GM19025 (cell line): Measurements from ENCODE around the gene TOR3A.
A peak's percentile ranks its signal among the peaks of the same experiment; 100 is the strongest.
"Not testable (repeated sequence)": the region's sequence is repeated elsewhere in the genome, so short reads cannot be mapped to it uniquely, and the experiment has no call there.

ENCODE experiments used
- ATAC-seq: cut with Tn5 transposase; IDR thresholded peaks from one replicate; pipeline ENCODE4 v1.9.1; 2021; ENCODE audit warnings: mild to moderate bottlenecking, low read depth, moderate library complexity; ENCODE audit not compliant: unreplicated experiment

Gene TOR3A

GRCh38 chr1:179104611-179105250 lies 22.9 kb downstream of the TOR3A start:
- no peak for ATAC-seq

GRCh38 chr1:179105393-179105792 lies 23.5 kb downstream of the TOR3A start:
- ATAC-seq, result no peak

GRCh38 chr1:179107706-179108629 lies 26.1 kb downstream of the TOR3A start:
- no peak for ATAC-seq

- no peak for ATAC-seq
Measured at GRCh38 chr1:179108644-179109043, 26.8 kb downstream of the TOR3A start.

GRCh38 chr1:179115181-179115580 lies 33.3 kb downstream of the TOR3A start:
- no peak for ATAC-seq

- no peak for ATAC-seq
Measured at GRCh38 chr1:179119513-179119912, 37.6 kb downstream of the TOR3A start.

GRCh38 chr1:179120736-179121135 lies 38.9 kb downstream of the TOR3A start:
- no peak for ATAC-seq

- ATAC-seq, result no peak
Measured at GRCh38 chr1:179121159-179121938, 39.5 kb downstream of the TOR3A start.

- ATAC-seq, result no peak
Measured at GRCh38 chr1:179124873-179125272, 43.0 kb downstream of the TOR3A start.

- no peak for ATAC-seq
Measured at GRCh38 chr1:179126338-179127060, 44.6 kb downstream of the TOR3A start.

- no peak for ATAC-seq
Measured at GRCh38 chr1:179127163-179127895, 45.5 kb downstream of the TOR3A start.

- no peak for ATAC-seq
Measured at GRCh38 chr1:179128520-179128919, 46.6 kb downstream of the TOR3A start.

GRCh38 chr1:179129702-179130473 lies 48.0 kb downstream of the TOR3A start:
- peak; percentile 97 for ATAC-seq

- ATAC-seq, result not testable (repeated sequence)
Measured at GRCh38 chr1:179135168-179135567, 53.3 kb downstream of the TOR3A start.

GRCh38 chr1:179135707-179136106 lies 53.8 kb downstream of the TOR3A start:
- not testable (repeated sequence) for ATAC-seq

- ATAC-seq, result no peak
Measured at GRCh38 chr1:179137617-179138255, 55.9 kb downstream of the TOR3A start.

- not testable (repeated sequence) for ATAC-seq
Measured at GRCh38 chr1:179138755-179139154, 56.9 kb downstream of the TOR3A start.

- no peak for ATAC-seq
Measured at GRCh38 chr1:179141592-179142251, 59.9 kb downstream of the TOR3A start.
